ENCODE data around the gene GNAT3. TPM values are rescaled to one million over a fixed set of nuclear protein-coding genes. Genes with fewer than 3 reads are reported as not detected.
A peak's percentile ranks its signal among the peaks of the same experiment; 100 is the strongest.

GNAT3 gene
- total RNA-seq, 4 donors from 2014 or later: not detected

GRCh38 chr7:80439894-80440821 lies 71.7 kb downstream of the GNAT3 start:
- 41 to 51% methylated on average over 4 of the region's 4 CpGs for WGBS, 2 donors (ENCODE audit: low coverage in 1 of 2)
- TF ChIP-seq EP300 (IDR thresholded peaks at IDR 0.05) (no peak), POLR2AphosphoS5 (IDR thresholded peaks at IDR 0.05) (no peak), POLR2A (IDR thresholded peaks at IDR 0.05) (no peak), CTCF (IDR thresholded peaks at IDR 0.05) (no peak)
- H3K4me3 ChIP-seq: no peak overlapping the region
- no peaks in the 10 kb centered on the region for H3K27me3 ChIP-seq
- H3K36me3 ChIP-seq: no peaks in the 10 kb centered on the region
- peak overlapping the region in 1 of 4 donors; percentile 3 for H3K27ac ChIP-seq
- H3K9me3 ChIP-seq: peaks cover 0 to 11% (median 0%) of the 10 kb centered on the region in 3 donors
- H3K4me1 ChIP-seq: no peaks in the 10 kb centered on the region
- peak; percentile 28 for ATAC-seq

GRCh38 chr7:80435521-80435920 lies 76.3 kb downstream of the GNAT3 start:
- Histone ChIP-seq H3K36me3 (no peaks in the 10 kb centered on the region), H3K27ac (no peak overlapping the region), H3K4me1 (no peaks in the 10 kb centered on the region), H3K9me3 (peaks cover 0 to 11% (median 0%) of the 10 kb centered on the region in 3 donors), H3K27me3 (no peaks in the 10 kb centered on the region), H3K4me3 (no peak overlapping the region)
- TF ChIP-seq POLR2A (IDR thresholded peaks at IDR 0.05) (no peak), EP300 (IDR thresholded peaks at IDR 0.05) (no peak), CTCF (IDR thresholded peaks at IDR 0.05) (no peak), POLR2AphosphoS5 (IDR thresholded peaks at IDR 0.05) (no peak)
- 40 to 90% methylated on average over 2 of the region's 2 CpGs for WGBS, 2 donors (ENCODE audit: low coverage in 1 of 2)
- no peak for ATAC-seq

- Histone ChIP-seq H3K27me3 (no peaks in the 10 kb centered on the region), H3K36me3 (no peaks in the 10 kb centered on the region), H3K4me1 (no peaks in the 10 kb centered on the region), H3K27ac (no peak overlapping the region), H3K9me3 (peaks cover 0 to 11% (median 0%) of the 10 kb centered on the region in 3 donors), H3K4me3 (no peak overlapping the region)
- no peak for ATAC-seq
- no peak for TF ChIP-seq POLR2A (IDR thresholded peaks at IDR 0.05)
- no peak for TF ChIP-seq EP300 (IDR thresholded peaks at IDR 0.05)
- TF ChIP-seq CTCF (IDR thresholded peaks at IDR 0.05): no peak
- TF ChIP-seq POLR2AphosphoS5 (IDR thresholded peaks at IDR 0.05): no peak
- 71% methylated on average over 3 of the region's 5 CpGs; no CpG with 5 or more reads in 1 of the 2 donors for WGBS, 2 donors (ENCODE audit: low coverage in 1 of 2)
These were observed 77.8 kb downstream of the GNAT3 start for GRCh38 chr7:80434047-80434446.

GRCh38 chr7:80432166-80432565 lies 79.7 kb downstream of the GNAT3 start:
- H3K4me3 ChIP-seq: no peak overlapping the region
- 100% methylated on average over 1 of the region's 1 CpG; no CpG with 5 or more reads in 1 of the 2 donors for WGBS, 2 donors (ENCODE audit: low coverage in 1 of 2)
- ATAC-seq: no peak
- H3K27ac ChIP-seq: no peak overlapping the region
- no peaks in the 10 kb centered on the region for H3K27me3 ChIP-seq
- peaks cover 0 to 3% (median 0%) of the 10 kb centered on the region in 3 donors for H3K9me3 ChIP-seq
- no peaks in the 10 kb centered on the region for H3K36me3 ChIP-seq
- no peaks in the 10 kb centered on the region for H3K4me1 ChIP-seq
- TF ChIP-seq CTCF (IDR thresholded peaks at IDR 0.05) (no peak), POLR2A (IDR thresholded peaks at IDR 0.05) (no peak), POLR2AphosphoS5 (IDR thresholded peaks at IDR 0.05) (no peak), EP300 (IDR thresholded peaks at IDR 0.05) (no peak)

GRCh38 chr7:80429181-80429580 lies 82.7 kb downstream of the GNAT3 start:
- no peak for ATAC-seq
- Histone ChIP-seq H3K9me3 (no peaks in the 10 kb centered on the region), H3K27ac (no peak overlapping the region), H3K36me3 (no peaks in the 10 kb centered on the region), H3K27me3 (no peaks in the 10 kb centered on the region), H3K4me1 (no peaks in the 10 kb centered on the region), H3K4me3 (no peak overlapping the region)
- 80 to 82% methylated on average over 1 of the region's 1 CpG for WGBS, 2 donors (ENCODE audit: low coverage in 1 of 2)
- TF ChIP-seq POLR2AphosphoS5 (IDR thresholded peaks at IDR 0.05) (no peak), POLR2A (IDR thresholded peaks at IDR 0.05) (no peak), EP300 (IDR thresholded peaks at IDR 0.05) (no peak), CTCF (IDR thresholded peaks at IDR 0.05) (no peak)
